Measurements from ENCODE around the gene AIPL1. TPM values are rescaled to one million over a fixed set of nuclear protein-coding genes. Genes with fewer than 3 reads are reported as not detected.

The AIPL1 gene
- total RNA-seq, 2 experiments from 2014 or later: not detected

DNA sequence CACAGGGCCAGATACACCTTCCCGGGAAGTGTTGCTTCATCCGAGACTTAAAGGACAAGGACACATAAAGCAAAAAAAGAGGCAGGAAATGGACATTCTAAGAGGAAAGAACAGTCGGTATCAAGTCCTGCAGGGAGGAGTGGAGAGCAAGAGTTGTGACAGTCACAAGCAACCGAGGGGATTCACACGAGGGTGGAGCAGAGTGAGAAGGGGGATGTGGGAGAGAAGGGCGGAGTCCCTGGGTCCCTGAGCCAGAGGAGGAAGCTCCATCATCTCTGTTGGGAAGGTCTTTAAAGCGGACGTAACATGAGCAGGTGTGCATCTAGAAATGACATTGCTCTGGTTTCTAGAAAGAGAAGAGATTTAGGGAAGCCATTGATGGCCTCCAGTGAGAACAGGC, 47.1 kb downstream of the AIPL1 start:
- intact Hi-C loops (cut with DNase I, micrococcal nuclease): no loop called here
- H3K4me3 Mint-ChIP-seq: no peak overlapping the region

GRCh38 chr17:6387442-6387841, 47.5 kb downstream of the AIPL1 start:
- DNase-seq: no peak
- no peak overlapping the region for H3K4me3 ChIP-seq (ENCODE audit: low read length)
- POLR2A ChIA-PET: no interaction called here
- Mint-ChIP-seq H3K9me3 (no peaks in the 10 kb centered on the region), H3K4me1 (ENCODE audit: low read depth) (no peaks in the 10 kb centered on the region), H3K36me3 (ENCODE audit: low read depth) (no peaks in the 10 kb centered on the region), H3K4me3 (no peak overlapping the region), H3K27me3 (peaks cover 30% of the 10 kb centered on the region), H3K27ac (no peak overlapping the region)
- ATAC-seq (ENCODE audit: poor library complexity): no peak
- TF ChIP-seq, protein P1, sequence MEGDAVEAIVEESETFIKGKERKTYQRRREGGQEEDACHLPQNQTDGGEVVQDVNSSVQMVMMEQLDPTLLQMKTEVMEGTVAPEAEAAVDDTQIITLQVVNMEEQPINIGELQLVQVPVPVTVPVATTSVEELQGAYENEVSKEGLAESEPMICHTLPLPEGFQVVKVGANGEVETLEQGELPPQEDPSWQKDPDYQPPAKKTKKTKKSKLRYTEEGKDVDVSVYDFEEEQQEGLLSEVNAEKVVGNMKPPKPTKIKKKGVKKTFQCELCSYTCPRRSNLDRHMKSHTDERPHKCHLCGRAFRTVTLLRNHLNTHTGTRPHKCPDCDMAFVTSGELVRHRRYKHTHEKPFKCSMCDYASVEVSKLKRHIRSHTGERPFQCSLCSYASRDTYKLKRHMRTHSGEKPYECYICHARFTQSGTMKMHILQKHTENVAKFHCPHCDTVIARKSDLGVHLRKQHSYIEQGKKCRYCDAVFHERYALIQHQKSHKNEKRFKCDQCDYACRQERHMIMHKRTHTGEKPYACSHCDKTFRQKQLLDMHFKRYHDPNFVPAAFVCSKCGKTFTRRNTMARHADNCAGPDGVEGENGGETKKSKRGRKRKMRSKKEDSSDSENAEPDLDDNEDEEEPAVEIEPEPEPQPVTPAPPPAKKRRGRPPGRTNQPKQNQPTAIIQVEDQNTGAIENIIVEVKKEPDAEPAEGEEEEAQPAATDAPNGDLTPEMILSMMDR (IDR thresholded peaks at IDR 0.05): no peak
- CTCF ChIA-PET: no interaction called here
- H3K27ac ChIP-seq (ENCODE audit: low read depth in 1 of 2, low read length in 2 of 2): no peak overlapping the region
- H3K36me3 ChIP-seq (ENCODE audit: insufficient read depth, low read length): no peaks in the 10 kb centered on the region
- H3K9me3 ChIP-seq (ENCODE audit: control insufficient read depth in 1 of 2, insufficient read depth in 1 of 2, low read length in 2 of 2): no peaks in the 10 kb centered on the region
- H3K4me1 ChIP-seq (ENCODE audit: insufficient read depth, low read length): no peaks in the 10 kb centered on the region
- intact Hi-C loops (cut with DNase I, micrococcal nuclease): no loop called here
- H3K27me3 ChIP-seq (ENCODE audit: control insufficient read depth in 1 of 2, insufficient read depth in 2 of 2, low read length in 2 of 2): peaks cover 6 to 13% of the 10 kb centered on the region in 2 experiments

More for the DNA sequence above, 47.1 kb downstream of the AIPL1 start:
- H3K9me3 Mint-ChIP-seq: no peaks in the 10 kb centered on the region
- H3K36me3 Mint-ChIP-seq (ENCODE audit: low read depth): no peaks in the 10 kb centered on the region
- CTCF ChIA-PET: no interaction called here
- ATAC-seq (ENCODE audit: poor library complexity) (no peak), DNase-seq (no peak)
- POLR2A ChIA-PET: no interaction called here
- Histone ChIP-seq H3K27me3 (ENCODE audit: control insufficient read depth in 1 of 2, insufficient read depth in 2 of 2, low read length in 2 of 2) (peaks cover 6 to 11% of the 10 kb centered on the region in 2 experiments), H3K27ac (ENCODE audit: low read depth in 1 of 2, low read length in 2 of 2) (no peak overlapping the region), H3K4me1 (ENCODE audit: insufficient read depth, low read length) (no peaks in the 10 kb centered on the region), H3K4me3 (ENCODE audit: low read length) (no peak overlapping the region), H3K9me3 (ENCODE audit: control insufficient read depth in 1 of 2, insufficient read depth in 1 of 2, low read length in 2 of 2) (no peaks in the 10 kb centered on the region), H3K36me3 (ENCODE audit: insufficient read depth, low read length) (no peaks in the 10 kb centered on the region)
- no peak overlapping the region for H3K27ac Mint-ChIP-seq
- H3K4me1 Mint-ChIP-seq (ENCODE audit: low read depth): no peaks in the 10 kb centered on the region
- TF ChIP-seq, protein P1 (IDR thresholded peaks at IDR 0.05): no peak
- peaks cover 34% of the 10 kb centered on the region for H3K27me3 Mint-ChIP-seq

- POLR2A ChIA-PET: no interaction called here
- Histone ChIP-seq H3K4me3 (ENCODE audit: low read length) (no peak overlapping the region), H3K4me1 (ENCODE audit: insufficient read depth, low read length) (no peaks in the 10 kb centered on the region), H3K9me3 (ENCODE audit: control insufficient read depth in 1 of 2, insufficient read depth in 1 of 2, low read length in 2 of 2) (no peaks in the 10 kb centered on the region), H3K27ac (ENCODE audit: low read depth in 1 of 2, low read length in 2 of 2) (no peak overlapping the region), H3K36me3 (ENCODE audit: insufficient read depth, low read length) (no peaks in the 10 kb centered on the region), H3K27me3 (ENCODE audit: control insufficient read depth in 1 of 2, insufficient read depth in 2 of 2, low read length in 2 of 2) (peaks cover 6 to 13% of the 10 kb centered on the region in 2 experiments)
- no peak overlapping the region for H3K27ac Mint-ChIP-seq
- ATAC-seq (ENCODE audit: poor library complexity) (no peak), DNase-seq (no peak)
- CTCF ChIA-PET: no interaction called here
- no peaks in the 10 kb centered on the region for H3K4me1 Mint-ChIP-seq (ENCODE audit: low read depth)
- no peaks in the 10 kb centered on the region for H3K9me3 Mint-ChIP-seq
- TF ChIP-seq, protein P1 (IDR thresholded peaks at IDR 0.05): no peak
- intact Hi-C loops (cut with DNase I, micrococcal nuclease): no loop called here
- peaks cover 40% of the 10 kb centered on the region for H3K27me3 Mint-ChIP-seq
- no peaks in the 10 kb centered on the region for H3K36me3 Mint-ChIP-seq (ENCODE audit: low read depth)
- no peak overlapping the region for H3K4me3 Mint-ChIP-seq
Measured at GRCh38 chr17:6386041-6386630, 48.8 kb downstream of the AIPL1 start.

All from CD4-positive, alpha-beta T cell (primary cell).